Sciatic nerve (tissue), 2 donors: ENCODE measurements around the gene PJA1. TPM values are rescaled to one million over a fixed set of nuclear protein-coding genes. Genes with fewer than 3 reads are reported as not detected.

Source experiments
- ATAC-seq: fragments of 200-7000 bp; cut with Tn5 transposase; one replicate; pipeline ENCODE4 v1.9.1; 2020; ENCODE audit warnings: mild to moderate bottlenecking, moderate library complexity
- DNase-seq: peaks from one replicate; pipeline ENCODE4 v3.0.0-alpha.2; 2020; ENCODE audit warnings: low spot score
- intact Hi-C: fragments of 100-400 bp; cut with DNase I; formaldehyde crosslinking; loops from one replicate; pipeline ENCODE4 v1.14.2; 2022
- total RNA-seq: library from RNA; stranded (reverse); fragmentation: NEBNext Ultra II Directional; extraction: Animal tissue kit (Norgen Biotek cat#: 25700); gene quantifications from one replicate; pipeline ENCODE4 v1.2.1, GENCODE V29; 2021
- donor health status: DM: no; HTN: no; CAD: no.
- donor health status: DM: no; HTN: no; CAD: no.

The PJA1 gene
- total RNA-seq, 1 donor from 2014 or later = 47.5 TPM

DNA sequence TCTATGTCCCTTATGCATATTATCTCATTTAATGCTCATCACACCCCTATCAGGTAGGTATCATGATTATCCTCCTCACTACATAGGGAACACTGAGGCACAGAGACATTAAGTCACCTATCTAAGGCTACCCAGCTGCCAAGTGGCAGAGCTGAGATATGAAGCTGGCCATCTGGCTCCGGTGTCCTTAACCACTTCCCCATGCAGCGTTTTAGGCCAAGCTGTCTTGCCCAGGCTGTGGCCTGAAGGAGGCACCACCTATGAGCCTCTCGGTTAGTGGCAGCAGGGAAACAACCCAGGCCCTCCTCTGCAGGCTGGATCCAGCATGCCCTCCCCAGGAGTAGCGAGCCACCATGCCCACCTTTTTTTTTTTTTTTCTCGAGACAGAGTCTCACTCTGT lies 16.3 kb downstream of the PJA1 start:
- DNase-seq (peak; percentile 17), ATAC-seq (no peak)
- intact Hi-C loops = no loop called here

- DNase-seq (peak; percentile 5), ATAC-seq (no peak)
- intact Hi-C loops = no loop called here
These were observed 18.5 kb downstream of the PJA1 start for GRCh38 chrX:69146739-69147138.

DNA sequence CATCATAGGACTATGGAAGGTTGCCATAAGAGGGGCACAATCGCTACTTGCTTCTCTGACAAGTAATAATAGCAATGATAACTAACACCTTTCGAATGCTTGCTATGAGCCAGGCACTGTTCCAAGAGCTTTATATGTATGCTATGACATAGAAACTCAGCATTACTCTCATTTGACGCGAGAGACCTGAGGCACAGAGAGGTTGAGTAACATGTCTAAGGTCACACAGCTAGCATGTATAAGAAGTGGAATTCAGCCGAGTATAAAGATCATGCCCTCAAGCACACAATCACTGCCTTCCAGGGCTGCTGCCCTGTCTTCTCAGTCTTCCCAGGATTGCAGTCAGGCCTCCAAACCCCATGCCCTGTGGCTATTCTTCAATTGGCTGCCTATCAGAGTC lies 19.5 kb downstream of the PJA1 start:
- intact Hi-C loops = no loop called here
- no peak for DNase-seq
- no peak for ATAC-seq

DNA sequence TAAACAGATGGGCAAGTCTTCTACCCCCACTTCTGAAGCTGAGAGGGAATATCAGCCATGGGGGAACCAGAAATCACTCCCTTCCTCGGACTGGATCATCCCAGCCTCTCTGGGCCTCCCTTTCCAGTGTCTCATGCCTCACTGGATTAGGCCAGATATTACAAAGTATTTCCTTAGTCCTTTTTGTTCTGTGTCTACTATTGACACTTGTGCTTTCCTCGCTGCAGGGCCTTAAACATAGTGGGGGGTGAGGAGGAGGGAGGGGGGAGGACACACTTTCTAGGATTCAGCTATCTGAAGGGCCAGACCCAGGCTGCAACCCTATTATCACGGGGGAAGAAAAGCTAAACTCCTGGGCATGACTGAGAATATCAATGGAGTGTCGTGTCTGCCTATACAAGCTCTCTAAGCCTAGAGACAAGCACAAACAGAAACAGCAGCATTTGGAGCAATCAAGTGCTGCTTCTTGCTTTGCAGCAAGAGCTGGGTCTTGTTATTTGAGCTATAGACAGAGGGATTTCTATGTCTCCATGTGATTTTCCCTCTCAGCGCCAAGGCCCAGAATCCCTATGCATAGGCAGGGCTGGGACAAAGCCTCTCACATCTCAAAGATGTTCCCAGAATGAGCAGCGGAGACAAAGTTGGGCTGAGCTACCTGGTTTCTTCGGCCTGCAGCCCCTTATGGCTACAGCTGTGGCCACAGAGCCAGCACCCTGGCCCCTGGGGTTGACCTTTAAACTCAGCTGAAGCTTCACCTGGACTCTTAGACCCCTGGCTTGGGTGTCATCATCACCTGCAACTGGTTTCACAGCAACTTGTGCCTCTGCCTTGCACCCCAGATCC lies 20.2 kb downstream of the PJA1 start:
- intact Hi-C loops = no loop called here
- peak; percentile 25 for DNase-seq
- no peak for ATAC-seq

GRCh38 chrX:69143530-69143929 lies 21.7 kb downstream of the PJA1 start:
- ATAC-seq = no peak
- intact Hi-C loops = no loop called here
- DNase-seq = no peak

DNA sequence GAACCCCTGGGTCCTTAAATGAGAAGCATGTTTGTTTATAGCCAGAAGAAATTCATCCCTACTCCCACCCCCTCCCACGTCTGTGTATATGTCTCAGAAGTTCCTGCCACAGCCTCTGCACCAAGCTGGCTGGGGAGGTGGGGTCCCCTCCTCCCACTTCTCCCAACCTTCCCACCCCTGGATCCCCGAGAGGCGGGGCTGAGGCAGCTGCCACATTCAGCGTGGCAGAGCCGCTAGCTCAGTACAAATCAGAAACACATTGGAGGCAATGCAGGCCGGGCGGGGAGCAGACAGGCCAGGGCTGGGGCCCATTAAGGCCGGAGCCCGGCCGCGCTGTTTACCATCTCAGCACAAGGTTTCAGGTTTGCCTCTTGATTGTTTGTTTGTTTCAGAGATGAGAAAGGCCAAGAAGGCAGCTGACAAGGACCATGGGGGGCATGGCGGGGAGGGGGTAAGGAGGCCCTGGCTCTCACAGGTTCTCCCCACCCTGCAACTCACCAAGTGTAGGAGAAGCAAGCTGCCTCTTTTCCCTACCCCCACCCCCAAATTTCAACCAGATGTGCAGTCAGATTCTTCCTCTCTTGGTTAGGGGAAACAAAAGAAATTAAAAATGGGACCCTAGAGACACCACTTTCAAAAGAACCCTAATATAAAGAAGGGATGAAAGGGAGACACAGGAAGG lies 22.3 kb downstream of the PJA1 start:
- ATAC-seq (peak; percentile 51), DNase-seq (no peak)
- intact Hi-C loops = no loop called here

DNA sequence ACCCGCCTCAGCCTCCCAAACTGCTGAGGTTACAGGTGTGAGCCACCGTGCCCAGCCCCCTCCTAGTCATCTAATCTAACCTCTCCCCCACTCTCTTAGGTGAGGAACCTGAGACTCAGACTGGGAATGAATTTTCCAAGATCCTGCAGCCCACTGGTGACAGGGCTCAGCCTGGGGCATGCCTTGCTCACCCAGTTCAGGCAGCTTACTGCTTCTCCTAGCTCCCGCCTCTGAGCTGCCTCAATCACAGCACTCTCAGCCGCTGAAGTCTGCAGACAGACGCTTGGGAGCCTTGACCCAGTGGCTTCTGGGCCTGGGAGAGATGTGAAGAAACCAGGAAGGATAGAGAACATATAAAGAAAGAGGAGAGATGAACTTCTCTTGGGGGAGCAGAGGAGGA lies 24.4 kb downstream of the PJA1 start:
- intact Hi-C loops = no loop called here
- DNase-seq = no peak
- ATAC-seq = no peak

- intact Hi-C loops = no loop called here
- DNase-seq (no peak), ATAC-seq (no peak)
These were observed 25.7 kb downstream of the PJA1 start for GRCh38 chrX:69139516-69139915.

DNA sequence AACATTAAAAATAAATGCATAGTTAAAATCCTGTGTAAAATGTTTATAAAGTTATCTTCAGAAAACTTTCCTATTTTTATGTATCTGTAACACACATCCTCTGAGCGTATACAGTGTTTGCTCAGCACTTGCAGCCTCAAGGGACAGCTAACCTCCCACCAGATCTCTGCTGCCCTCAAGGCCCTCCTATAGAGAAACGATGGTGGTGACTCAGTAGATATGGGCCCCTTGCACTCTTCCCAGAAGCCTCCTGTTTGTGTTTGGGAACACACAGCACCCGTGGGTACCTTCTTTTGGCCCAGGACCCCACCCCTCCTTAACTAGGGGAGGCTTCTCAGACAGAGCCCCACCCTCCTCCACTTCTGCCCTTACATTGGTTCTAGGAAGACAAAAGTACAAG lies 26.7 kb downstream of the PJA1 start:
- no peak for ATAC-seq
- intact Hi-C loops = no loop called here
- DNase-seq = no peak

DNA sequence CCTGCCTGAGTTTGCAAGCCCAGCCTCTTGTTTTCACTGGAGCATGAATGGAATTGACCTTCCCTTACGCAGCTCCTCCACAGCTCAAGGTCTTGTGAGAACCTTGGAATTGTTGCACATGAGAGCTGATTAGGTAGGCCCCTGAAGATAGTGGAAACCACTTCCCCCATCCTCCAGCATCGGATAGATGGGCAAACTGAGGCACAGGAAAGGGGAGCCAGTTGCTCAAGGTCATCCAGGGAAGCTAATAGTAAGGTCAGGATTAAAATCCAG lies 27.2 kb downstream of the PJA1 start:
- intact Hi-C loops = no loop called here
- ATAC-seq (peak; percentile 8), DNase-seq (no peak)

GRCh38 chrX:69137371-69138117 lies 27.7 kb downstream of the PJA1 start:
- DNase-seq (peak; percentile 68), ATAC-seq (peak; percentile 82)
- intact Hi-C loops = no loop called here

GRCh38 chrX:69136546-69137331 lies 28.5 kb downstream of the PJA1 start:
- intact Hi-C loops = no loop called here
- DNase-seq (peak; percentile 75), ATAC-seq (peak; percentile 77)

- DNase-seq = no peak
- intact Hi-C loops = no loop called here
These were observed 31.2 kb downstream of the PJA1 start for GRCh38 chrX:69133921-69134542.

GRCh38 chrX:69131886-69132285 lies 33.4 kb downstream of the PJA1 start:
- intact Hi-C loops = no loop called here
- DNase-seq (no peak), ATAC-seq (no peak)

More at GRCh38 chrX:69133921-69134542, 31.2 kb downstream of the PJA1 start:
- ATAC-seq = peak; percentile 35

DNA sequence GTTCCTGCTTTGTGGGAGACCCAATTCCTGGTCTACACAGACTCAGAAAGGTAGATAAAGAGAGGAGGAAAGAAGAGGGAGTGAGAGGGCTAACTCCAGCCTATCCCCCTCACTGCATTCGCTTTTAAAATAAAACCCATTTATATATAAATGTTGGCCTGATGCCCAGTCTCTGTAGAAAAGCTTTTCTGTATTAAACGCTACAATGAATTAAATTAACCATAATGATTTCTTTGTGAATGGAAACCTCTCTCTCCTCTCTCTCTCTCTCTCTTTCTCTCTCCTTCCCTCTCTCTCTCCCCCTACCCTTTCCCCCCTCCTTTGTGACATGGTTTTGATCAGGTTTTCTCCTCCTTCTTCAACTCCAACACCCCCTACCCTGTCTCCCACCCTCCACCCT lies 34.8 kb downstream of the PJA1 start:
- no peak for DNase-seq

GRCh38 chrX:69128588-69128987 lies 36.7 kb downstream of the PJA1 start:
- ATAC-seq (peak; percentile 68), DNase-seq (no peak)
- intact Hi-C loops = no loop called here

More for the DNA sequence above, 34.8 kb downstream of the PJA1 start:
- ATAC-seq = no peak
- intact Hi-C loops = no loop called here

DNA sequence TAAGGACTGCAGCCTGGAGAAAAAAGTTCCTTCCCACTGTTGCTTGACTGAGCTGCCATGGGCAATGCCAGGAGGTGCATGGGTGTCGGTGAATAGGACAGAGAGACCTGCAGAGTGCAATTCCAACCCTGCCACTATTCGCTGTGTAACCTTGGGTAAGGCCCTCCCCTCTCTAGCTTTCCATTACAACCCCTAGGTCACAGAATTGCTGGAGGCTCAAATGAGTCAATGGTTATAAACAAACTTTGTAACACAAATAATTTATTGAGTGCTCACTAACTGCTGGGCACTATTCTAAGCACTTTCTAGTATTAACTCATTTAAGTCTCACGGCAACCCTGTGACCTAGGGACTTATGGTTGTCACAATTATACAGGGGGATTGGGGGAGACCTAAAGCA lies 37.8 kb downstream of the PJA1 start:
- no peak for DNase-seq
- intact Hi-C loops = no loop called here
- ATAC-seq = no peak

- ATAC-seq = peak; percentile 7
- intact Hi-C loops = no loop called here
- no peak for DNase-seq
These were observed 38.6 kb downstream of the PJA1 start for GRCh38 chrX:69126642-69127041.

DNA sequence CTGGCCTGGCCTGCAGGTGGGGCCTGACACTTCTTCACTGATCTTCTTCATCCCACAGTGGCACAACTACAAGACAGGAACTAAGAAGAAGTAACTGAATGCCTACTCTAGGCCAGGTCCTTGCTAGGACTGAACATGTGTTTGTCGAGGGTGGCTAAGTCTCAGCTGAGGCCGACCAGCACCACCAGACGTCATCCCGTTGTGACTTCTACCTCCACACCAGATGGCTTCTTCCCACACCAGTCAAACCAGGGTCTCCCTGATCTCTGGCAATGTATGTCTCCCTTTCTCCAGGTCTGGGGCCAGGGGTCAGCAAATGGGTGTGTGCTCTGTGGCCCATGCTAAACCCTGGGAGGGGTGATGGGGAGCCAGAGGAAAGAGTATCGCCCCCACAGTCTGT lies 40.2 kb downstream of the PJA1 start:
- no peak for ATAC-seq

More for the DNA sequence above, 40.2 kb downstream of the PJA1 start:
- no peak for DNase-seq
- intact Hi-C loops = no loop called here
